ENCODE data around the gene TUBA1C. TPM values are rescaled to one million over a fixed set of nuclear protein-coding genes. Genes with fewer than 3 reads are reported as not detected.
"Not testable (repeated sequence)": the region's sequence is repeated elsewhere in the genome, so short reads cannot be mapped to it uniquely, and the experiment has no call there.

TUBA1C gene
- total and polyA plus RNA-seq, 2 donors (not counting 1 experiment from before 2014, with no cell fraction given), result 164 to 1,111 TPM

DNA sequence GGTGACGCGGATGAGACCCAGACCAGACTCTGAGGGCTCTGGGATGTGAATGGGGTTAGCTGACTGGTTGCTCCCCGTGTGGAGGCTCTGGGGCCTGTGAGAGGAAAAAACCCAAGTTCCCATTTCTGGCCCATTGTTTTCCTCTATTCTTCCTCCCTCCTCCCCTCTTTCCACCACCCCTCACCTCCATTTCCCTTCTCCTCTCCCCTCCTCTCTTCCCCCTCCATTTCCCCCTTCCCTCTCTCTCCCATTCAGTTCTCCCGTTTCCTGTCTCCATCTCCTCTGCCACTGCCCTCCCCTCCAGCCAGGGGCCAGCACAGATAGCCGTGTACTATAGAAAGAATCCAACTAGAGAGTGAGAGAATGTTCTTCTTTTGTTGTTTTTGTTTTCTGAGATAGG lies 17.4 kb downstream of the TUBA1C start:
- no peaks in the 10 kb centered on the region for H4K20me1 ChIP-seq (ENCODE audit: control insufficient read depth, extremely low read depth, insufficient read depth, low read length)
- no peaks in the 10 kb centered on the region for H3K36me3 ChIP-seq (ENCODE audit: control insufficient read depth, insufficient read depth, low read length)
- H3K9me3 ChIP-seq (ENCODE audit: control insufficient read depth, insufficient read depth, low read depth, low read length), result no peaks in the 10 kb centered on the region
- H3K27ac ChIP-seq (ENCODE audit: insufficient read depth, low read length), result no peak overlapping the region
- TF ChIP-seq CTCF (conservative IDR thresholded peaks at IDR 0.05 in 1 of 2, IDR thresholded peaks at IDR 0.05 in 1 of 2; ENCODE audit: low read depth in 1 of 2, low read length in 2 of 2) (no peak), EZH2 (IDR thresholded peaks at IDR 0.05; ENCODE audit: low read length, missing control alignments) (no peak)
- H3K27me3 ChIP-seq (ENCODE audit: control insufficient read depth, insufficient read depth, low read length), result no peaks in the 10 kb centered on the region
- DNase-seq (ENCODE audit: low read depth in 2 of 2), result no peak
- H3K79me2 ChIP-seq (ENCODE audit: control insufficient read depth, insufficient read depth, low read length), result no peaks in the 10 kb centered on the region
- no peak overlapping the region for H3K4me3 ChIP-seq (replicated peaks in 1 of 4; ENCODE audit: control extremely low read depth in 1 of 4, insufficient read depth in 1 of 4, low read depth in 3 of 4, low read length in 4 of 4)
- no peak overlapping the region for H3K4me2 ChIP-seq (ENCODE audit: extremely low read depth, insufficient read depth, low read length)
- no peak overlapping the region for H2AFZ ChIP-seq (ENCODE audit: low read length)
- H3K9ac ChIP-seq (ENCODE audit: insufficient read depth, low read length), result no peak overlapping the region
- H3K4me1 ChIP-seq (ENCODE audit: control insufficient read depth, extremely low read depth, insufficient read depth, low read length), result no peaks in the 10 kb centered on the region

GRCh38 chr12:49282740-49283375 lies 18.0 kb downstream of the TUBA1C start:
- not testable (repeated sequence) for DNase-seq (ENCODE audit: low read depth in 2 of 2); H3K27me3 ChIP-seq (ENCODE audit: control insufficient read depth, insufficient read depth, low read length); H4K20me1 ChIP-seq (ENCODE audit: control insufficient read depth, extremely low read depth, insufficient read depth, low read length); H3K9me3 ChIP-seq (ENCODE audit: control insufficient read depth, insufficient read depth, low read depth, low read length); H3K36me3 ChIP-seq (ENCODE audit: control insufficient read depth, insufficient read depth, low read length); H3K27ac ChIP-seq (ENCODE audit: insufficient read depth, low read length); H3K4me1 ChIP-seq (ENCODE audit: control insufficient read depth, extremely low read depth, insufficient read depth, low read length); H3K79me2 ChIP-seq (ENCODE audit: control insufficient read depth, insufficient read depth, low read length); H3K4me2 ChIP-seq (ENCODE audit: extremely low read depth, insufficient read depth, low read length); H3K4me3 ChIP-seq (replicated peaks in 1 of 4; ENCODE audit: control extremely low read depth in 1 of 4, insufficient read depth in 1 of 4, low read depth in 3 of 4, low read length in 4 of 4); H3K9ac ChIP-seq (ENCODE audit: insufficient read depth, low read length); H2AFZ ChIP-seq (ENCODE audit: low read length)

DNA sequence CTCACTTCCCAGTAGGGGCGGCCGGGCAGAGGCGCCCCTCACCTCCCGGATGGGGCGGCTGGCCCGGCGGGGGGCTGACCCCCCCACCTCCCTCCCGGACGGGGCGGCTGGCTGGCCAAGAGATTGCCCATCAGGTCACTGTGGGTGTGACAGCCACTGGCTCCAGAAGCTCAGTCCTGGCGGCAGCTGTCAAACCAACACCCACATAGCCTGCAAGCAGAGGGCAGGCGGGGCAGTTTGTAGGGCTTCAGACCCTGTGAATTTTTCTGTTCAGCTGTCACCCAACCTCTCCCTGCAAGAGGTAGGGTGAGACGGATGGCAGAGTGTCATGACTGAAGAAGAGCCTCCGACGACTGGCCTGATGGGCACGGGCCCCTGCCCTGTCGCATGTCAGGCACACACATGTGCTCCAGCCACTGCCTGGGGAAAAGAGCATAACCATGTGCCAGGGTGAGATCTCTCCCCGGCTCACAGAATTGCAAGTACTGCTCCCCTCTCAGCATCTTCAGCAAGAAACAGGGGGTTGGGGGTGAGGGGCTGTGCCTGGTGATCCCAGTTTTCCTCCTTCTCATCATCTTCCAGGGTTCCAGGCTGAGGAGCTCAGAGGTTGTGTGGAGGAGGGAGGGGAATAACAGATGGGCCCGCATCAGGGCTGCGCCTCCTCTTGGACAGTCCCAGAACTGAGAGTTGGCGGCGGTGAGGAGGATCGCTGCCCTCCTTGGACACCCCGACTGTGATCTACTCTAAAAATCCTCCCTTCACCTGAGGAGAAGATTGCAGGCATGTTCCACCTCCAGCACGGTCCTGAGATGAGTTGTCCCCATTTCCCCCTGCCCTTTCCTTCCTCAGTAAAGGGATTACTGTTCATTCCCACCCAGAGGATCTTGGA lies 18.9 kb downstream of the TUBA1C start:
- no peak overlapping the region for H3K4me3 ChIP-seq (replicated peaks in 1 of 4; ENCODE audit: control extremely low read depth in 1 of 4, insufficient read depth in 1 of 4, low read depth in 3 of 4, low read length in 4 of 4)
- no peaks in the 10 kb centered on the region for H3K36me3 ChIP-seq (ENCODE audit: control insufficient read depth, insufficient read depth, low read length)
- no peak for DNase-seq (ENCODE audit: low read depth in 2 of 2)
- no peaks in the 10 kb centered on the region for H3K4me1 ChIP-seq (ENCODE audit: control insufficient read depth, extremely low read depth, insufficient read depth, low read length)
- no peak overlapping the region for H3K4me2 ChIP-seq (ENCODE audit: extremely low read depth, insufficient read depth, low read length)
- no peaks in the 10 kb centered on the region for H3K9me3 ChIP-seq (ENCODE audit: control insufficient read depth, insufficient read depth, low read depth, low read length)
- no peak overlapping the region for H3K27ac ChIP-seq (ENCODE audit: insufficient read depth, low read length)
- H3K9ac ChIP-seq (ENCODE audit: insufficient read depth, low read length), result no peak overlapping the region
- no peaks in the 10 kb centered on the region for H4K20me1 ChIP-seq (ENCODE audit: control insufficient read depth, extremely low read depth, insufficient read depth, low read length)
- H3K79me2 ChIP-seq (ENCODE audit: control insufficient read depth, insufficient read depth, low read length), result no peaks in the 10 kb centered on the region
- no peaks in the 10 kb centered on the region for H3K27me3 ChIP-seq (ENCODE audit: control insufficient read depth, insufficient read depth, low read length)
- no peak for TF ChIP-seq EZH2 (IDR thresholded peaks at IDR 0.05; ENCODE audit: low read length, missing control alignments)
- TF ChIP-seq CTCF (conservative IDR thresholded peaks at IDR 0.05 in 1 of 2, IDR thresholded peaks at IDR 0.05 in 1 of 2; ENCODE audit: low read depth in 1 of 2, low read length in 2 of 2), result peak in 1 of 2 donors; percentile 21
- H2AFZ ChIP-seq (ENCODE audit: low read length), result no peak overlapping the region

Measured in fibroblast of lung (primary cell).